Epithelial cell of prostate (primary cell): ENCODE data around the gene GGNBP2.

Experiments used
- DNase-seq: peaks from one replicate; pipeline ENCODE4 v3.0.0-alpha.2; 2011; ENCODE audit warnings: low read depth, low spot score
- H3K27ac ChIP-seq: fragments of 450-650 bp; 2 replicates; pipeline ENCODE4 v1.5.1; 2017; ENCODE audit warnings: mild to moderate bottlenecking

Gene GGNBP2

GRCh38 chr17:36550491-36551417 is 6.0 kb downstream of the GGNBP2 start:
- H3K27ac ChIP-seq = no peak overlapping the region
- no peak for DNase-seq

DNA sequence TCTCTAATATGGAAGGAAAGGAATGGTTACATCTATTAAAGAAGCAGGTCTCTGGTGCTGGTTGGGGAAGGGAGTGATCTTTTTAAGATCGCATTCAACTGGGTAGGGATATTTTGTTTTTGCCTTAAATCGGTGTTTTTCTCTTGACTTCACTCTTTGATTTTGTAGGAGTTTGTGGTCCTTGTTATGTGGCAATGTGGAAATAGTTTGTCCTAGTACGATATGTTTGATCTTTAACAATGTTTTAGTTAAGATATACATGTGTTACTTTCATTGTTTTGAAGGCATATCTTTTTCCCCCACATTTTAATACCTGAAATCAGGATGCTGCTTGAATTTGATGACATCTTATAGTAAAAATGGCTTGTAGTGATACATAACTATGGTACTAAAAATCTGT is 8.7 kb downstream of the GGNBP2 start:
- H3K27ac ChIP-seq = no peak overlapping the region
- DNase-seq = no peak

- DNase-seq = no peak
- no peak overlapping the region for H3K27ac ChIP-seq
Measured at GRCh38 chr17:36566081-36566480, 21.4 kb downstream of the GGNBP2 start.

DNA sequence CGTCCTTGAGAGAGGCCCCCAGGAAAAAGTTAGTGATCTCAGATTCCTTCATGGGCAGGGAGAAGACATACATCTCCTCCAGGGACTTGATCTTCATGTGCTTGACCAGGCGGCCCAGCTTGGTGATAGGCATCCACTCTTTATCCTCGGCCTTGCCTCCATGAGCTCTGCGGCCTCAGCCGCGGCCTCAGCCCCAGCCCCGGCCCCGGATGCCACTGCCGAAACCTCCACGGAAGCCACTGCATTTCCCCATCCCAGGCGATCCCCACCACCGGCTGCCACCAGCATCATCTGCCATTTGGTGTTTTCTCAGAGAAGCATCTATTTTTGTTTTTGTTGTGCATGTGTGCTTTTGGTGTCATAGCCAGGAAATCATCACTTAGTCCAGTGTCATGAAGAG is 30.3 kb downstream of the GGNBP2 start:
- no peak overlapping the region for H3K27ac ChIP-seq

GRCh38 chr17:36576793-36577192 is 32.1 kb downstream of the GGNBP2 start:
- no peak for DNase-seq
- no peak overlapping the region for H3K27ac ChIP-seq

More for the DNA sequence above, 30.3 kb downstream of the GGNBP2 start:
- no peak for DNase-seq

- H3K27ac ChIP-seq = no peak overlapping the region
- DNase-seq = no peak
Measured at GRCh38 chr17:36578671-36579070, 34.0 kb downstream of the GGNBP2 start.

DNA sequence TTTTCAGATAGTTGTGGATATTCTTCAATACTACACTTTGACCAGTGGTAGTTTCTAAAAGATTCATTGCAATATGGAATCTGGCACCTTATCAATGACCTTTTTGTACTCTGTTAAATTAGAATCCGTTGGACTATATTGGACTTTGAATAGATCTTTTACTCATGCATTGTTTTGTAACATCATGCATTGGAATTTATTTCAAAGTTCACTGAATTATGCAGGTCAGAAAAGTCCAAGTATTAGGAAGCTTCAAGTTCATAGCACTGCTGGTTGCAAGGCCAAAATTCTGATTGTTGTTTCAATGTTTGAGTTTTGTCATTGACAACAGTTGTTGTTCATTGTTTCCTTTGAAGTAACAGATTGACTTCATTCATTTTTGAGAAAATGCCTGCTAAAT is 39.1 kb downstream of the GGNBP2 start:
- DNase-seq = no peak
- H3K27ac ChIP-seq = no peak overlapping the region

- DNase-seq = no peak
- H3K27ac ChIP-seq = no peak overlapping the region
Measured at GRCh38 chr17:36586138-36586537, 41.4 kb downstream of the GGNBP2 start.

GRCh38 chr17:36590082-36590481 is 45.4 kb downstream of the GGNBP2 start:
- no peak overlapping the region for H3K27ac ChIP-seq
- DNase-seq = no peak

- peak within 1 kb of the TSS; percentile 50 for H3K27ac ChIP-seq
- no peak for DNase-seq
Measured at GRCh38 chr17:36591434-36592315, 47.0 kb downstream of the GGNBP2 start, which contains the start of gene DHRS11. DHRS11 (plus strand) TSS chr17:36591879; CDS start chr17:36592010, 131 bp downstream.

DNA sequence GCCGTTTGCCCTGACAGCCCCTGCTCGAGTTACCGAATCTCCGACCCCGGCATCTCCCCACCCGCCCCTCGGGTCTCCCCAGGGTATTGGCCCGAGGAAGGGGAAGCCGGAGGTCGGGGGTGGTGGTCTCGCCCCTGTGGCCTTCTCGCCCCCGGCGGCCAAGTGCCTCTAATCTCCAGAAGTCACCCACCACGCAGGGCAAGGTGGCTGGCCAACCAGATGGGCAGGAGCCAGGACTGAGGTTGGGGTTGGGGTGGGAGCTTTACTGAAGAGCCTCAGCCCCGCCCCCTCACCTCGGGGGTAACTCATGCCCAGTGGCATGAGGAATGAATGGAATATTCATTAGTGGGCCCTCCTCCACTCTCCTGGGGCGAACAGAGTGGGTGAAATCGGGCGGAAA is 47.6 kb downstream of the GGNBP2 start:
- DNase-seq = no peak

DNA sequence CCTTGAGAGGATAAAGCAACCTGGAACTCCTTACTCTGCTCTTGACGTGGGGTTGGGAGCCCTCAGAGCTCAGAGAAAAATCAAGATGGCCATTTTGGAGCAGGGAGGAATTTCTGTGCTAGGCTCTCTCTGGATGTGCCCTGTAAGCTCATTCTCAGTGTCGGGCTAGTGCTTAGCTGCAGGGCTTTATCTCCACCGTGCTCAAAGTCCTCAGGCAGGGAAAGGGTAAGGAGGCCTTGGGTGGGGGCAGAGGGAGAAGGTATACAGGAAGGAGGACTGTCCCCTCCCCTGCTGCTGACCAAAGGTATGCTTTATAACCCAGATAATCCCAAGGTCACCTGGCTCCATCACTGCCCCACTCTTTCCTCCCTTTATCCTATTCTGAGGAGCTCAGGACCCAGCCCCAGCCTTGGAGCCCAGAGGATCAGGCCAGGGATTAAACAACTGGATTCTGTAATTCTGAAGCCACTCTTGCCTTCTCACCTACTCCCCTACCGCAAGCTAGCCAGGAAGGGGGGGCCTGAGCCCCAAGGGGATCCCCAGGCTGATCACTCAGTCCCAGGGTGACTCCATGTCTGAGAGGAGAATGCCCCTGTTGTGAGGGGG is 48.1 kb downstream of the GGNBP2 start:
- H3K27ac ChIP-seq = peak overlapping the region; percentile 50
- DNase-seq = no peak

More for the DNA sequence above, 47.6 kb downstream of the GGNBP2 start:
- H3K27ac ChIP-seq = peak overlapping the region; percentile 50

- no peak for DNase-seq
- H3K27ac ChIP-seq = peak overlapping the region; percentile 50
Measured at GRCh38 chr17:36593656-36594316, 49.1 kb downstream of the GGNBP2 start.

DNA sequence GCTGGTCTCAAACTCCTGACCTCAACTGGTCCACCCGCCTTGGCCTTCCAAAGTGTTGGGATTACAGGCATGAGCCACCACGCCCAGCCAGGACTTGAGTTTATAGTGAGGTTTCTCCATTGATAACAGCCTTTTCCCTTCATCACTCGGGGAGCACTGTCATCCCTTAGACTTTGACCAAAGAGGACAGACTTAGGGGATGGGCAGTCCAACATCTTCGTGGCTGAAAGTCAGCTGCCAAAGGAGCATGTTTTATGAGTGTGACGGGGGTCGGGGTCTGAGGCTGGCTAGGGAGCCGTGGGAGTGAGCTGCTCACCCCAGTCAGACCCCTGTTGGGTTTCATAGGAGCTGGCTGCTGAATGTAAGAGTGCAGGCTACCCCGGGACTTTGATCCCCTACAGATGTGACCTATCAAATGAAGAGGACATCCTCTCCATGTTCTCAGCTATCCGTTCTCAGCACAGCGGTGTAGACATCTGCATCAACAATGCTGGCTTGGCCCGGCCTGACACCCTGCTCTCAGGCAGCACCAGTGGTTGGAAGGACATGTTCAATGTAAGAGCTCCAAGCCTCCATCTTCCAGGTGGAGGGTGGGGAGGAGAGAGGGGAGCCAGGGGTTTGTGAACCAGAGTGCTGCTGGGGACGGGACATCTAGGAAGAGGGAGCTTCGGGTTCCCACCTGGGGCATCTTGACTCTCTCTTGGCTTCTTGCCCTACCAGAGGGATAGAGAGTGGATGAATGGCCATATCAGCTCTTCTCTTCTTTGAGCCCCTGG is 50.1 kb downstream of the GGNBP2 start:
- peak overlapping the region; percentile 50 for H3K27ac ChIP-seq
- no peak for DNase-seq

DNA sequence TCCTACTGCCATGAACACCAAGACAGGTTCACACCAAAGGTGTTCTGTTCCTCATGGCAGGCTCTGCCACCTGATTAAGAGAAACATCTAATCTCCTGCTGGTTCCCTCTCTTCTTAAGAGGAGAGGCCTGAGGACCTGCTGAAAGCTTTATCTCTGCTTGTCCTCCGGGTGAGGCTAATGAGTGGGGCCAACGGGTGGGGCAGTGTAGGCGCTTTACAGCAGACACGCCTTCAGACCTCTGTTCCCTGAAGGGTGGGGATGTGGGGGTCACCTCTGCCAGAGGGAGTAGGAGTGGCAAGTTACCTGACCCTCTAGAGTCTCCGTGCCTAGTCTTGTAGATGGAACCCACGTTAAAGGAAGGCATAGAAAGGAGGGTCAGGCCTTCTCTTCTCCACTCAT is 52.5 kb downstream of the GGNBP2 start:
- H3K27ac ChIP-seq = no peak overlapping the region
- no peak for DNase-seq

- no peak overlapping the region for H3K27ac ChIP-seq
- DNase-seq = no peak
Measured at GRCh38 chr17:36597866-36598777, 53.4 kb downstream of the GGNBP2 start.

- no peak for DNase-seq
- no peak overlapping the region for H3K27ac ChIP-seq
Measured at GRCh38 chr17:36598951-36599401, 54.3 kb downstream of the GGNBP2 start.
